Activated T-cell treated with anti-CD3 and anti-CD28 coated beads, Interleukin-2, amount 50 U/mL, for 24 hours (primary cell): ENCODE results near the gene IFNG.
A peak's percentile ranks its signal among the peaks of the same experiment; 100 is the strongest.
"Not testable (repeated sequence)": the region's sequence is repeated elsewhere in the genome, so short reads cannot be mapped to it uniquely, and the experiment has no call there.

Experiments used
- DNase-seq: peaks from one replicate; pipeline ENCODE4 v3.0.0-alpha.2; 2020
- H3K27ac Mint-ChIP-seq: 2 replicates; pipeline ENCODE4 v1.8.0; 2020; ENCODE audit warnings: mild to moderate bottlenecking, mixed read lengths
- H3K27me3 Mint-ChIP-seq: 2 replicates; pipeline ENCODE4 v1.8.0; 2020; ENCODE audit warnings: mixed read lengths
- H3K36me3 Mint-ChIP-seq: 2 replicates; pipeline ENCODE4 v1.8.0; 2020; ENCODE audit warnings: low read depth, mixed read lengths
- H3K4me1 Mint-ChIP-seq: 2 replicates; pipeline ENCODE4 v1.8.0; 2020; ENCODE audit warnings: low read depth, mixed read lengths
- H3K4me3 Mint-ChIP-seq: 2 replicates; pipeline ENCODE4 v1.8.0; 2020; ENCODE audit warnings: mild to moderate bottlenecking, moderate library complexity, mixed read lengths
- H3K9me3 Mint-ChIP-seq: 2 replicates; pipeline ENCODE4 v1.8.0; 2020; ENCODE audit warnings: mixed read lengths

IFNG gene

DNA sequence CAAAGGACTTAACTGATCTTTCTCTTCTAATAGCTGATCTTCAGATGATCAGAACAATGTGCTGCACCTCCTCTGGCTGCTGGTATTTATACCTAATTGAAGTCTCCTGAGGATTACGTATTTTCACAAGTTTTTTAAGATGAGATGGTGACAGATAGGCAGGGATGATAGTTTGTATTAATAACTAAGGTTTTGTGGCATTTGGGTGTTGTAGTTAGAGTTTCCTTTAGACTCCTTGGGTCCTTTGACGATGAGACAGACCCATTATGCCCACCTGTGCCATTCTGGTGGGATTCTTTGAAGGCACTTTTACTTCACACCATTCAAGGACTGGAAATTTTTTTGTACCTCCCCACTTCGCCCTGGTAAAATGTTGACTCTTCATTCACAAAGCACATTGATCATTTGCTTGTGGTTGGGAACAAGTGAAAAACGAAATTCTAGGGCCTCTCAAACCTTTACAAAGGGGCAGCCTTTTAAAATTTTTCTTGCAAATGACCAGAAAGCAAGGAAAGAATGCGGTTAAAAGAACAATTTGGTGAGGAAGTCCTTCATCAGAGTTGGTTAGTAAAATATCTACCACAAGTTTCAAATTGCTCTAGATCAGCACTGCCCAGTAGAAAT lies at the start of gene IFNG:
TSS of gene IFNG (minus strand) at position 60 of the 624 bp plus-strand sequence. CDS start 125 bp downstream, outside the sequence.
- Mint-ChIP-seq H3K4me3 (peak within 1 kb of the TSS; percentile 81), H3K36me3 (peaks cover 38% of the 10 kb centered on the region), H3K9me3 (no peaks in the 10 kb centered on the region), H3K4me1 (peaks cover 72% of the 10 kb centered on the region), H3K27ac (peak within 1 kb of the TSS; percentile 83), H3K27me3 (no peaks in the 10 kb centered on the region)
- DNase-seq = no peak

DNA sequence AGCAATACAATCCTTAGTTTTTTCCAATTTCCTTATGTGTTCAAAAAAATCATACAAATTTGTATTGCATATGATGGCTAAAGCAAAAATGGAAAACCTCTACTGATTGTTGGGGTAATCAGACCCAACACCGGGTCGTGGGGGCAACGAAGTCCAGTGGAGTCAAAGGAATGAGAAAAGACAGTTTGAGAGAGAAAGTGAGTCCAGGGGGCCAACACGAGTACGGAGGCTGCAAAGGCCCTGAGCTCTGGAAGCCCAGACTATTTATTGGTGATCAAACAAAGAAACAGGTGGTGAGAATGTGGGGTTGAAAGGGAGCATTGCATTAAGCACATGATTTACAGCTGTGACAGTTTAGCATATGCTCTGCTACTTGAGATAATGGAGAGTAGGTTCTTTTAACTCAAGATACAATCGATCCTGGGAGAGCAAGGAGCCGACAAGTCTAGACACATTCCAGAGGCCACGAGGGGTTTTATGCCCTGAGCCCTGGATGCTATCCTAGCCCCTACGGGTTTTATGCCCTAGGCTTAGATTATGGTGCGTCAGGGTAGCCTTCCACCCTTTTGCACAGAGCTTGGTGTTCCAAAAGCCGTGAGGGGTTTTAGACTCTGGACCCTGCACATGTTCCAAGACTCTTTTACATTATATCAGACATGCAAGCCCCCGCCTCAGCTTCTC lies 49.6 kb upstream of the IFNG start:
- not testable (repeated sequence) for H3K27me3 Mint-ChIP-seq, DNase-seq, H3K27ac Mint-ChIP-seq, H3K9me3 Mint-ChIP-seq, H3K36me3 Mint-ChIP-seq, H3K4me3 Mint-ChIP-seq
- peaks cover 19% of the 10 kb centered on the region for H3K4me1 Mint-ChIP-seq

DNA sequence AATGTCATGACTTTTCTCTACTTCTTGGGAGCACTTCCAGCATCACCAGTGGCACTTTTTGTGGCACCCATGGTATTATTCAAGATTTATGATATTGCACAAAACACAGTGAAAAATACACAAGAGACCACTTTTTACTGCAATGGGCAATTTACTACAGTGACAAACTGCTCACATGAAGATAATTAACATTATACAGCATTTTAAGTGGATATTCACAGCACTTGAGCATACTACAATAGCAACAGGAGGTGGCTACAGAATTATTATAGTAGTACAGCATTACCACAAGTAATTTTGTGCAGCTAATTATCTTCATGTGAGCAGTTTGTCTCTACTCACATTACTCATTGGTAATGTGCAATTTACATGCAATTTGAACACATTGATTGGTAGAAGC lies 47.7 kb upstream of the IFNG start:
- Mint-ChIP-seq H3K9me3 (no peaks in the 10 kb centered on the region), H3K4me1 (peaks cover 30% of the 10 kb centered on the region), H3K27ac (no peak overlapping the region), H3K36me3 (no peaks in the 10 kb centered on the region), H3K4me3 (no peak overlapping the region), H3K27me3 (no peaks in the 10 kb centered on the region)
- no peak for DNase-seq

DNA sequence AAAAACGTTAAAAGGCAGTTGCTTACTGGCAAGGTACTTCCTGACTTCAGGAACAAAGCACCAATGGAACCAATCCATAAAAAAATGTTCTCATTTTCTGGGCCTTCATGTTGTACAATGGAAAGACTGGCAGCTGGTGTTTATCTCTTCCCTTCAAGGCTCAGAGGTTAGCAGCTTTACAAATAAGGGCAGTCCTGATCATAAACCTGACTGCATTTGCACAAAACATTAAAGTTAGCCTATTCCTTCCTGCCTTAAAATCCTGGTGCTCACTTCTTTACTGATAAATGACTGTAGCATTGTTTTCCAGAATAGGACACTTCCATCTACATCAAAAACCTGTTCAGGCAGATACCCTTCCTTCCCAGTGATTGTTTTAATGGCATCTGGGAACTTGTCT lies 46.9 kb upstream of the IFNG start:
- Mint-ChIP-seq H3K27me3 (no peaks in the 10 kb centered on the region), H3K36me3 (no peaks in the 10 kb centered on the region), H3K27ac (no peak overlapping the region), H3K4me1 (peaks cover 23% of the 10 kb centered on the region), H3K9me3 (no peaks in the 10 kb centered on the region), H3K4me3 (no peak overlapping the region)
- DNase-seq = no peak

DNA sequence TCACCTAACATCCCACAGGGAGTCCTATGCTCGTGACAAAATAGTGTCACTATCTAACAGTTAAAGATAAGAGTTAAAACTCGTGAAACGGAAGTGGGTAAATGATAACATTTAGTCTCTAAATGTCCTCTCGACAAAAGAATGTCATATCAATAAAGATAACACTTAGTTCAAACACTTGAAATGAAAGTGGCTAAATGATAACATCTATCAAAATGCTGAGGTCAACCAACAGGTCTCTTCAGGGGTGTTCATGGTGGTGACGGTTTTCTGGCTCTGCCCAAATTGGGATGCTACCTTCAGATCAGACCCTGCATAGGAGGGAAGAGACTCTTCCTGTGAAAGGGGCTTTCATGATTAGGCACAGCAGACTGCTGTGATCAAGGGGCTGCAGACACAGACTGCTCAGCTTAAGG lies 43.9 kb upstream of the IFNG start:
- H3K9me3 Mint-ChIP-seq = no peaks in the 10 kb centered on the region
- no peak overlapping the region for H3K4me3 Mint-ChIP-seq
- H3K27ac Mint-ChIP-seq = no peak overlapping the region
- H3K4me1 Mint-ChIP-seq = peaks cover 44% of the 10 kb centered on the region
- no peak for DNase-seq
- H3K27me3 Mint-ChIP-seq = no peaks in the 10 kb centered on the region
- H3K36me3 Mint-ChIP-seq = no peaks in the 10 kb centered on the region

DNA sequence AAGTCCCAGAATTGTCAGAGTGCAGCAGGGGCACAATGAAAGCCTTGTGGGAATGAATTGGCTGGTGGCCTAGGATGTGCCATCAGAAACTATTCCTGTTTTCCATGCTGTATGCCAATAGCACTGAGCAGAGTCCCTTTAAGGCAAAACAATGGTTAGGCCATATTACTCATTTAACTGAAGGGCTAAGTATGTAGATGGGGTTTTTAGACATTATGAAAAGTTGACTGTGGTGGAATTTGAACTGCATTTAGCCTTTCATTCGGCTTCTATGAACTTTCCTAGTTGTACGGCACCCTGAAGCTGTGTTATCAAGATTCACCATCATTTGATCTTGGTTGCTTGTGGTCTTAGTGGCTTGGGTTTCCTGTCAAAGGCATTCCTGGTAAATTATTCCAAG lies 41.3 kb upstream of the IFNG start:
- Mint-ChIP-seq H3K4me3 (no peak overlapping the region), H3K9me3 (no peaks in the 10 kb centered on the region), H3K27ac (peak overlapping the region; percentile 57), H3K36me3 (no peaks in the 10 kb centered on the region), H3K4me1 (peaks cover 50% of the 10 kb centered on the region), H3K27me3 (no peaks in the 10 kb centered on the region)
- DNase-seq = no peak

DNA sequence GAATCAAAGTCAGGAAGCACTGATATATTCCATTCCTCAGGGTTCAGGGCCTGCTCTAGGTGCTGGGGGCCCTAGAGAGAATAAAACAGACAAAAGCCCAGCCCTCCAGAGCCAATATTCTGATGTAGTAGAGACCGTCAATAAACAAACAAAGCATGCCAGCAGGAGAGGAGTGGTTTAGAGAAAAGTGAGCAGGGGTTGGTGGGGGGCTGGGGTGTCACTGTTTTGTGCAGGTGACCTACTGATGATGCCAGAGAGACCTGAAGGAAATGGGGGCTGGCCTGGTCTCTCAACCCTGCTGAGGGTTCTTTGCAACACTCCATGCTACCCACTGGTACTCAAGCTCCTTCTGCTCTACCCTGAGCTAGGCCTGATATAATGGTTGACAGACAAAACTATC lies 39.6 kb upstream of the IFNG start:
- H3K27ac Mint-ChIP-seq = peak overlapping the region; percentile 92
- no peaks in the 10 kb centered on the region for H3K27me3 Mint-ChIP-seq
- DNase-seq = no peak
- no peaks in the 10 kb centered on the region for H3K36me3 Mint-ChIP-seq
- H3K4me3 Mint-ChIP-seq = peak overlapping the region; percentile 49
- peaks cover 54% of the 10 kb centered on the region for H3K4me1 Mint-ChIP-seq
- H3K9me3 Mint-ChIP-seq = no peaks in the 10 kb centered on the region

DNA sequence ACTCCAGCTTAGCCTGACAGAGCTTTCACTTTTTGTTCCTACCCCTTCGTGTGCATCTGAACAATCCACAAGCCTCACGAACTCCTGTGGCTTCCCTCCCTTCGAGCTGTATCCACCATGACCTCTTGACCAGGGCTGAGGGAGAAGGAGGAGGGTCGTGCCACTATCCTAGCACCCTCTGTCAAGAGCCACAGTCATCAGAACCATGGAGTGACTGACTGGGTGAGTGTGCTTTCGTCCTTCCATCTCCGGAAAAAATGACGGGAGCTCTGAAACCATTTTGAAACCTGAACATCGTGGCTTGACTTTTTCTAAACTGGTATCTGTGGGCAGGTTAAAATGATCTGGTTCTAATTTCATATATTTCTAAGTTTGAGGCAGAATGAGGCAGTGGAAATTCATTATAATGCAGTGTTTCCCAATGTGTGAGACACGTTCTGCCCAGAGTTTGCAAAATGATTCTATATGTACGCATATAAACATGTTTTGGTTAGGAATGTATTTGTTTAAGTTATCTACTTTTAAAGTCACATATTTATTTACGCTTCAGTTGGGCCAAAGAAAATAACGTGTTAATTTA lies 39.1 kb upstream of the IFNG start:
- Mint-ChIP-seq H3K4me3 (peak overlapping the region; percentile 49), H3K27ac (peak overlapping the region; percentile 92), H3K9me3 (no peaks in the 10 kb centered on the region), H3K27me3 (no peaks in the 10 kb centered on the region), H3K36me3 (no peaks in the 10 kb centered on the region), H3K4me1 (peaks cover 54% of the 10 kb centered on the region)
- no peak for DNase-seq

DNA sequence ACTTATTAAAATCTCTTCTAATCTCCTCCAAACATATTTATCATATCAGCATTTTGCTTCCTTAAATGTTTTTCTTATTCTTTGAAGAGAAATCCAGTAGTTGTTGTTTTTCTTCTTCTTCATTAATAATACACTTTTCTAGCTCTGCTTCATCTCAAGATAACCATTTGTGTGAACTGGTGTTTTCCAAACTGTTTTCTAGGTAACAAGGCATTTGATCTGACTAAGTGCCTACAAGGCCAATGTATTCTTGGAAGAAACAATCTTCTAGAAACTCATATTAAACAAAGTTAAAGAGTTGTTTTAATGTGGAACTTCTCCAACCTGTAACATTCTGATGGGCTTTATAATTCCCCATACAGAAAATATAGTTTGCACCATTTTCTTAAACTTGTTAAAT lies 30.8 kb upstream of the IFNG start:
- Mint-ChIP-seq H3K36me3 (no peaks in the 10 kb centered on the region), H3K27ac (peak overlapping the region; percentile 70), H3K4me1 (peaks cover 43% of the 10 kb centered on the region), H3K27me3 (no peaks in the 10 kb centered on the region), H3K4me3 (peak overlapping the region; percentile 36), H3K9me3 (no peaks in the 10 kb centered on the region)
- no peak for DNase-seq

DNA sequence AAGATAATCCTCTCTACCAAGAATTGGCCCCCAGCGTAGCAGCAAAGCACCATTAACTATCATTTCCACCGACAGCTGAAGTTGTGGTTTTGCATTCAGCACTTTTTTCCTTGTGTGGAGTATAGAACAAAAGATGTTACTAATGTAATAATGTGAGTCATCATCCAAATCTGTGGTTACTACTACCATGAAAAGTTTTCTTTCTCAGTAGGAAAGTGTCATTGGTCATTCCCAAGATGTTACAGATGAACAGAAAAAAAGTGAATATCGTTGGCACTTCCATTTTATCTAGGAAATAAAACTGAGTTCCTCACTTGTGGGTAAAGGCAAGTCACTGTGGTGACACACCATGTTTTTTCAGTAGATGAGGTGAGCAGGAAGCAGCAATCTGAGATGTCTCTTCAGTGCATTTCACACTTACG lies 30.3 kb upstream of the IFNG start:
- H3K36me3 Mint-ChIP-seq = no peaks in the 10 kb centered on the region
- DNase-seq = no peak
- H3K27ac Mint-ChIP-seq = peak overlapping the region; percentile 87
- H3K27me3 Mint-ChIP-seq = no peaks in the 10 kb centered on the region
- no peaks in the 10 kb centered on the region for H3K9me3 Mint-ChIP-seq
- H3K4me3 Mint-ChIP-seq = peak overlapping the region; percentile 30
- peaks cover 40% of the 10 kb centered on the region for H3K4me1 Mint-ChIP-seq

DNA sequence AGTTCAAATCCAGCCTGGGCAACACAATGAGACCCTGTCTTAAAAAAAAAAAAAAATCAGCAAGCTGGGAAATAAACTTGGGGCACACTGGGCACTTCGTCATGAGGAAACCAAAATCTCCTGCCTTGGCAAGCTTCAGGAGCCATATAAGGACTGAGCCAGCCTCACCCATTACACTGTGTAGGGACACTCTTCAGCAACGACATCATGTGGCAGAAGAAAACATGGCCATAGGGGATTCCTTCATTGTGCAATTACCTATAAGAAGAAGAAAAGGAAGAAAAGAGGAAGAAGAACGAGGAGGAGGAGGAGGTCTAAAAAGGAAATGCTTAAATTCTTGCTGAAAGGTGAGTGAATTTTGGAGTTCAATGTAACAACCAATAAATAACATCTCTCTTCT lies 26.1 kb upstream of the IFNG start:
- no peak overlapping the region for H3K4me3 Mint-ChIP-seq
- no peak overlapping the region for H3K27ac Mint-ChIP-seq
- peaks cover 37% of the 10 kb centered on the region for H3K4me1 Mint-ChIP-seq
- H3K36me3 Mint-ChIP-seq = no peaks in the 10 kb centered on the region
- no peak for DNase-seq
- no peaks in the 10 kb centered on the region for H3K27me3 Mint-ChIP-seq
- H3K9me3 Mint-ChIP-seq = no peaks in the 10 kb centered on the region

DNA sequence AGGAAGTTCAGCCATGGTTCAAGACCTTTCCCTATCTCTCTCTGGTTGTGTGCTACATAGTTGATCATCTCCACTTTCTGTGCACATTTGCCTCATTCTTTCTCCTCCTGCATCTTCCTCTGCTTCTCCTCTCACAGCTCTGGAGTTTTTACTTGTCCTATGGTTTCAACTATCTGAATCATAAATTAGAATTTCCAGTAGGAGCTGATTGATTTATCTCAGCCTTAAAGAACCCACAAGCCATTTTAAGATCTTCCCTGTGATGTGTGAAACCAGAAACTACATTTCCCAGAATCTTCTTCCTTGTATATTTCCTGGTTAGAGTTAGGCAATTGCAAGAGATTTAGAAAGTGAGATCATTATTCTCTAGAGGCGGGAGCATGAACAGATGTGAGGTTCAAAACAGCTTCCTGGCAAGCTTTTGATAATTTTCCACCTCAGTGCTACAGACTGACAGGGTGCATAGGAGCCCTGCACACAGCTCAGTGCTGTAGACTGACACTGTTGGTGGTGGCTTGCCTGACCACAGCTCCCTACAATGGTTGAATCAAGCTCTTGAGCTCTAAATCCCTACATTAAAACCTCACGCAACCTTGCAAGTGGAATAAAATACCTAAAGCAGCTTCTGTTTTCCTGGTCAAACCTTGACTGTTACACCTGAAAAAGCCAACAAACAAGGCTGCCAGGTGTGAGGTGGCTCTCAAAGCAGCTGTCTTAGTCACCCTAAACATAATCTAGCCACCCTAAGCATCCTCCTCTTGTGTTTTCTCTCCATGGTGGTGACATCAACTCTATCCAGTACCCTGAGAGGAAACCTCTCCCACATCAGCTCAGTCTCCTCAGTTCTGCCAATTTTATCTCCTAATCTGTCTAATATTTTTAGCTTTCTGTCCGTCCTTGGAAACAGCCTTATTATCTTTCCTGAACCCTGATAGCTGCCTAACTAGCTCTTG lies 21.5 kb upstream of the IFNG start:
- peaks cover 58% of the 10 kb centered on the region for H3K4me1 Mint-ChIP-seq
- DNase-seq = peak; percentile 48
- no peaks in the 10 kb centered on the region for H3K9me3 Mint-ChIP-seq
- H3K36me3 Mint-ChIP-seq = no peaks in the 10 kb centered on the region
- peak overlapping the region; percentile 91 for H3K27ac Mint-ChIP-seq
- no peak overlapping the region for H3K4me3 Mint-ChIP-seq
- H3K27me3 Mint-ChIP-seq = no peaks in the 10 kb centered on the region

DNA sequence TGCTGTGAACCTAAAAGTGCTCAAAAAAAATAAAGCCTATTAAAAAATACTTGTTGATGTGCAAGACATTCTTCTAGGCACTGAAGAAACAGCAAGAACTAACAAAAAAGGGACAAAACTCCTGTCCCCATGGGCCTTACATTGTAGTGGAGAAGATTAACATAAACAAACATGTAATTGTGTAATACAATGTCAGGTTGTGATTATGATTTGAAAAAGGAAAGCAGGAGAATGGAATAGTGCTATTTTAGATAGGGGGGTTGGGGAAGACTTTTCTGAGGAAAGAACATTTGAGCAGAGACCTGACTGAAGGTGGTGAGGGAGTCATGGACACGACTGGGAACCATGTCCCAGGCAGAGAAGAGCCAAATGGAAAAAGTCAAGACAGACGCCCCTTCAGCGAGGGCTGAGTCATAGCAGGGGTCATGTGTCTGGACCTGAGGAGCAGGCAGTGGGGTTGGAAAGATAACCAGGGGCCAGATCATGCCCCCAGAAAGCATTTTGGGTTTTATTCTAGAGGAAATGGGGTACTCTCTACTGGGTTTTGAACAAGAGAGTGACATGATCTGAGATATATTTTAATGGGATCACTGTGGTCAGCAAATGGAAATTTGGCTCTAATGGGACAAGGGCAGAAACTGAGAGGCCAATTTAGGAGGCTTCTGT lies 19.4 kb upstream of the IFNG start:
- Mint-ChIP-seq H3K27me3 (no peaks in the 10 kb centered on the region), H3K27ac (peak overlapping the region; percentile 76), H3K4me3 (no peak overlapping the region)

DNA sequence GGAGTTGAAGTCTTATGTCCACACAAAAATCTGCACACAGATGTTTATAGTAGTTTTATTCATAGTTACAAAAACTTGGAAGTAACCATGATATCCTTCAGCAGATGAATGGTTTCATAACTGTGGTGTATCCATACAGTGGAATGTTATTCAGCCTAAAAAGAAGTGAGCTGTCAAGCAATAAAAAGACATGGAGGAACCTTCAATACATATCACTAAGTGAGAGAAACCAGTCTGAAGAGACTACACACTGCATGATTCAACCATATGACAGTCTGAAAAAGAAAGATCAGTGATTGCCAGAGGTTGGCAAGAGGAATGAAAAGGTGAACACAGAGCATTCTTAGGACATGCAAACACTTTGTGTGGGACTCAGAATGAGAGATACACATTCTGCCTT lies 18.6 kb upstream of the IFNG start:
- Mint-ChIP-seq H3K36me3 (no peaks in the 10 kb centered on the region), H3K4me3 (no peak overlapping the region), H3K9me3 (no peaks in the 10 kb centered on the region), H3K27ac (no peak overlapping the region), H3K27me3 (no peaks in the 10 kb centered on the region), H3K4me1 (peaks cover 83% of the 10 kb centered on the region)
- no peak for DNase-seq

More for the DNA sequence above, 19.4 kb upstream of the IFNG start:
- Mint-ChIP-seq H3K4me1 (peaks cover 80% of the 10 kb centered on the region), H3K36me3 (no peaks in the 10 kb centered on the region), H3K9me3 (no peaks in the 10 kb centered on the region)
- DNase-seq = no peak
